Left renal pelvis (tissue), 4 donors: ENCODE measurements around the gene COL16A1. TPM values are rescaled to one million over a fixed set of nuclear protein-coding genes. Genes with fewer than 3 reads are reported as not detected.

Experiments
- DNase-seq, 4 donors: peaks; one replicate each; pipeline ENCODE4 v3.0.0-alpha.2; 2013; ENCODE audit warnings: low read depth in 4 of 4, low spot score in 3 of 4
- polyA plus RNA-seq, 4 donors: library from polyadenylated mRNA; unstranded; fragments of 120-200 nt; gene quantifications; one replicate each; pipeline ENCODE4 v1.2.1, GENCODE V29; 2013; ENCODE audit not compliant: insufficient read length in 4 of 4

Gene COL16A1
- polyA plus RNA-seq, 4 donors = 41.0 to 284 (median 54.4) TPM

- DNase-seq = no peak
Observed at GRCh38 chr1:31669433-31669785, 34.4 kb downstream of the COL16A1 start.

- no peak for DNase-seq
Observed at GRCh38 chr1:31668303-31668883, 35.4 kb downstream of the COL16A1 start.

GRCh38 chr1:31667065-31667785, 36.6 kb downstream of the COL16A1 start:
- DNase-seq = no peak

GRCh38 chr1:31666263-31666963, 37.4 kb downstream of the COL16A1 start:
- no peak for DNase-seq

GRCh38 chr1:31665234-31665878, 38.5 kb downstream of the COL16A1 start:
- DNase-seq = no peak

GRCh38 chr1:31664528-31664927, 39.3 kb downstream of the COL16A1 start:
- DNase-seq = no peak

GRCh38 chr1:31663622-31664452, 40.0 kb downstream of the COL16A1 start:
- no peak for DNase-seq

GRCh38 chr1:31662463-31662862, 41.4 kb downstream of the COL16A1 start:
- DNase-seq = no peak

GRCh38 chr1:31661856-31662255, 42.0 kb downstream of the COL16A1 start:
- no peak for DNase-seq

GRCh38 chr1:31660871-31661455, 42.9 kb downstream of the COL16A1 start:
- no peak for DNase-seq

GRCh38 chr1:31659889-31660288, 43.9 kb downstream of the COL16A1 start:
- no peak for DNase-seq

- DNase-seq = no peak
Observed at GRCh38 chr1:31658721-31659120, 45.1 kb downstream of the COL16A1 start.

GRCh38 chr1:31657972-31658510, 45.8 kb downstream of the COL16A1 start:
- DNase-seq = no peak

- DNase-seq = no peak
Observed at GRCh38 chr1:31657020-31657804, 46.6 kb downstream of the COL16A1 start.

- no peak for DNase-seq
Observed at GRCh38 chr1:31655756-31656155, 48.1 kb downstream of the COL16A1 start.

- no peak for DNase-seq
Observed at GRCh38 chr1:31655104-31655503, 48.7 kb downstream of the COL16A1 start.

GRCh38 chr1:31654474-31654776, 49.4 kb downstream of the COL16A1 start:
- no peak for DNase-seq

- DNase-seq = no peak
Observed at GRCh38 chr1:31653717-31654473, 49.9 kb downstream of the COL16A1 start.
